GM21423 (cell line): ENCODE results near the gene PDE4B.

Experiments used
- ATAC-seq: cut with Tn5 transposase; IDR thresholded peaks from one replicate; pipeline ENCODE4 v1.9.1; 2021; ENCODE audit warnings: mild to moderate bottlenecking, moderate library complexity; ENCODE audit not compliant: unreplicated experiment

The PDE4B gene

GRCh38 chr1:66326867-66327266, 534.2 kb downstream of the PDE4B start:
- no peak for ATAC-seq

GRCh38 chr1:66327588-66327987, 534.9 kb downstream of the PDE4B start:
- ATAC-seq, result no peak

- no peak for ATAC-seq
Measured at GRCh38 chr1:66328896-66329295, 536.2 kb downstream of the PDE4B start.

GRCh38 chr1:66330722-66331141, 538.0 kb downstream of the PDE4B start:
- ATAC-seq, result no peak

GRCh38 chr1:66331658-66332547, 539.2 kb downstream of the PDE4B start:
- no peak for ATAC-seq

GRCh38 chr1:66332548-66332901, 539.8 kb downstream of the PDE4B start:
- ATAC-seq, result no peak

GRCh38 chr1:66333466-66334199, 540.9 kb downstream of the PDE4B start:
- no peak for ATAC-seq

- ATAC-seq, result no peak
Measured at GRCh38 chr1:66334318-66334717, 541.6 kb downstream of the PDE4B start.

- no peak for ATAC-seq
Measured at GRCh38 chr1:66335125-66335524, 542.4 kb downstream of the PDE4B start.

GRCh38 chr1:66335859-66336640, 543.4 kb downstream of the PDE4B start:
- ATAC-seq, result peak; percentile 83

GRCh38 chr1:66336641-66336990, 543.9 kb downstream of the PDE4B start:
- ATAC-seq, result no peak

GRCh38 chr1:66337249-66337648, 544.6 kb downstream of the PDE4B start:
- ATAC-seq, result no peak

- no peak for ATAC-seq
Measured at GRCh38 chr1:66339944-66340343, 547.2 kb downstream of the PDE4B start.

GRCh38 chr1:66341446-66342089, 548.9 kb downstream of the PDE4B start:
- no peak for ATAC-seq

- peak; percentile 36 for ATAC-seq
Measured at GRCh38 chr1:66342707-66343106, 550.0 kb downstream of the PDE4B start.

- ATAC-seq, result no peak
Measured at GRCh38 chr1:66343569-66344325, 551.1 kb downstream of the PDE4B start.

- ATAC-seq, result no peak
Measured at GRCh38 chr1:66346057-66346795, 553.5 kb downstream of the PDE4B start.

- ATAC-seq, result no peak
Measured at GRCh38 chr1:66346873-66347272, 554.2 kb downstream of the PDE4B start.

GRCh38 chr1:66348776-66349175, 556.1 kb downstream of the PDE4B start:
- no peak for ATAC-seq

GRCh38 chr1:66349242-66349641, 556.5 kb downstream of the PDE4B start:
- no peak for ATAC-seq
